Sigmoid colon (tissue), 4 donors: ENCODE data around the gene NDUFA13.

Experiments used
- CTCF ChIP-seq, 4 experiments: fragments of 450-650 bp in 3 of 4; fragments of 200-600 bp in 1 of 4; IDR thresholded peaks; one replicate each; pipeline ENCODE4 v1.5.1; 2016 to 2019; ENCODE audit warnings: antibody characterized with exemption in 4 of 4, mild to moderate bottlenecking in 3 of 4, moderate library complexity in 2 of 4
- EP300 ChIP-seq, 4 donors: sonication (generic); formaldehyde crosslinking; IDR thresholded peaks; one replicate each; pipeline ENCODE4 v1.6.1; 2017; ENCODE audit warnings: antibody characterized with exemption in 4 of 4
- POLR2A ChIP-seq, 2 donors: fragments of 450-650 bp; IDR thresholded peaks; one replicate each; pipeline ENCODE4 v1.6.1; 2016; ENCODE audit warnings: antibody characterized with exemption in 2 of 2, mild to moderate bottlenecking in 2 of 2, moderate library complexity in 2 of 2
- POLR2AphosphoS5 ChIP-seq, 4 donors: sonication (generic); formaldehyde crosslinking; IDR thresholded peaks; one replicate each; pipeline ENCODE4 v1.6.1; 2017; ENCODE audit warnings: antibody characterized with exemption in 4 of 4

- TF ChIP-seq CTCF (IDR thresholded peaks at IDR 0.05), result no peak
- TF ChIP-seq POLR2A (IDR thresholded peaks at IDR 0.05), result no peak
- no peak for TF ChIP-seq POLR2AphosphoS5 (IDR thresholded peaks at IDR 0.05)
- TF ChIP-seq EP300 (IDR thresholded peaks at IDR 0.05), result no peak
These were observed 51.4 kb downstream of the NDUFA13 start for GRCh38 chr19:19567391-19567790.
